ENCODE results near the gene AGAP1. TPM values are rescaled to one million over a fixed set of nuclear protein-coding genes. Genes with fewer than 3 reads are reported as not detected.

The AGAP1 gene
- total RNA-seq, 2 donors from 2014 or later, result 32.8 to 34.7 TPM

GRCh38 chr2:235824331-235824730 lies 330.5 kb downstream of the AGAP1 start:
- H3K36me3 ChIP-seq (ENCODE audit: control insufficient read depth, insufficient read depth, low read length), result peaks cover 9% of the 10 kb centered on the region
- Mint-ChIP-seq H3K4me1 (no peaks in the 10 kb centered on the region), H3K4me3 (no peak overlapping the region), H3K9me3 (no peaks in the 10 kb centered on the region), H3K27ac (no peak overlapping the region), H3K36me3 (ENCODE audit: low read depth) (peaks cover 16% of the 10 kb centered on the region), H3K27me3 (ENCODE audit: insufficient read depth) (no peaks in the 10 kb centered on the region)
- H3K27ac ChIP-seq (ENCODE audit: low read depth, low read length), result no peak overlapping the region
- H3K9me3 ChIP-seq (ENCODE audit: control insufficient read depth, low read length), result no peaks in the 10 kb centered on the region
- H3K9ac ChIP-seq (ENCODE audit: extremely low read depth, low read length, poor library complexity, severe bottlenecking), result no peak overlapping the region
- no peak overlapping the region for H3K4me3 ChIP-seq (ENCODE audit: low read length)
- no peaks in the 10 kb centered on the region for H3K4me1 ChIP-seq (ENCODE audit: control insufficient read depth, insufficient read depth, low read length)
- no peak for TF ChIP-seq CTCF (conservative IDR thresholded peaks at IDR 0.05)
- no peaks in the 10 kb centered on the region for H3K27me3 ChIP-seq (ENCODE audit: control insufficient read depth, insufficient read depth, low read length, poor library complexity, severe bottlenecking)
- 91 to 92% methylated on average over 3 of the region's 3 CpGs for WGBS, 2 experiments (ENCODE audit: insufficient coverage in 1 of 2, insufficient read length in 1 of 2)
- no peak for DNase-seq

GRCh38 chr2:235825946-235826345 lies 332.1 kb downstream of the AGAP1 start:
- no peaks in the 10 kb centered on the region for H3K4me1 Mint-ChIP-seq
- H3K36me3 ChIP-seq (ENCODE audit: control insufficient read depth, insufficient read depth, low read length), result peaks cover 9% of the 10 kb centered on the region
- H3K27ac ChIP-seq (ENCODE audit: low read depth, low read length), result no peak overlapping the region
- H3K36me3 Mint-ChIP-seq (ENCODE audit: low read depth), result peaks cover 16% of the 10 kb centered on the region
- no peak overlapping the region for H3K4me3 ChIP-seq (ENCODE audit: low read length)
- no peaks in the 10 kb centered on the region for H3K27me3 Mint-ChIP-seq (ENCODE audit: insufficient read depth)
- H3K9me3 Mint-ChIP-seq, result no peaks in the 10 kb centered on the region
- TF ChIP-seq CTCF (conservative IDR thresholded peaks at IDR 0.05), result no peak
- H3K9me3 ChIP-seq (ENCODE audit: control insufficient read depth, low read length), result no peaks in the 10 kb centered on the region
- H3K27me3 ChIP-seq (ENCODE audit: control insufficient read depth, insufficient read depth, low read length, poor library complexity, severe bottlenecking), result no peaks in the 10 kb centered on the region
- H3K27ac Mint-ChIP-seq, result no peak overlapping the region
- WGBS, 2 experiments (ENCODE audit: insufficient coverage in 1 of 2, insufficient read length in 1 of 2), result 92 to 100% methylated on average over 6 of the region's 6 CpGs
- no peaks in the 10 kb centered on the region for H3K4me1 ChIP-seq (ENCODE audit: control insufficient read depth, insufficient read depth, low read length)
- DNase-seq, result no peak
- no peak overlapping the region for H3K4me3 Mint-ChIP-seq
- H3K9ac ChIP-seq (ENCODE audit: extremely low read depth, low read length, poor library complexity, severe bottlenecking), result no peak overlapping the region

GRCh38 chr2:235826826-235827225 lies 333.0 kb downstream of the AGAP1 start:
- Histone ChIP-seq H3K36me3 (ENCODE audit: control insufficient read depth, insufficient read depth, low read length) (peaks cover 8% of the 10 kb centered on the region), H3K9me3 (ENCODE audit: control insufficient read depth, low read length) (no peaks in the 10 kb centered on the region), H3K27me3 (ENCODE audit: control insufficient read depth, insufficient read depth, low read length, poor library complexity, severe bottlenecking) (no peaks in the 10 kb centered on the region), H3K27ac (ENCODE audit: low read depth, low read length) (no peak overlapping the region), H3K9ac (ENCODE audit: extremely low read depth, low read length, poor library complexity, severe bottlenecking) (no peak overlapping the region), H3K4me1 (ENCODE audit: control insufficient read depth, insufficient read depth, low read length) (no peaks in the 10 kb centered on the region), H3K4me3 (ENCODE audit: low read length) (no peak overlapping the region)
- Mint-ChIP-seq H3K4me1 (no peaks in the 10 kb centered on the region), H3K36me3 (ENCODE audit: low read depth) (peaks cover 16% of the 10 kb centered on the region), H3K27ac (no peak overlapping the region), H3K27me3 (ENCODE audit: insufficient read depth) (no peaks in the 10 kb centered on the region), H3K9me3 (no peaks in the 10 kb centered on the region), H3K4me3 (no peak overlapping the region)
- no peak for DNase-seq
- TF ChIP-seq CTCF (conservative IDR thresholded peaks at IDR 0.05), result no peak
- 91 to 100% methylated on average over 6 to 9 of the region's 9 CpGs for WGBS, 2 experiments (ENCODE audit: insufficient coverage in 1 of 2, insufficient read length in 1 of 2)

Measured in endodermal cell (in vitro differentiated cells).